ENCODE results near the gene P2RY6.

The P2RY6 gene

GRCh38 chr11:73288192-73288872 is 16.2 kb downstream of the P2RY6 start:
- TF ChIP-seq CTCF (conservative IDR thresholded peaks at IDR 0.05; ENCODE audit: low read depth, low read length), result no peak
- Histone ChIP-seq H3K27me3 (ENCODE audit: insufficient read depth, low read depth) (no peaks in the 10 kb centered on the region), H3K79me2 (ENCODE audit: insufficient read depth, low read depth) (no peaks in the 10 kb centered on the region), H3K4me3 (IDR thresholded peaks at IDR 0.05; ENCODE audit: insufficient read depth, low read depth, low read length) (no peak overlapping the region), H3K9ac (peak overlapping the region; percentile 35; the same call in 1 of the 2 replicates), H2AFZ (ENCODE audit: low read depth) (peak overlapping the region; percentile 90), H4K20me1 (ENCODE audit: insufficient read depth) (no peaks in the 10 kb centered on the region), H3K27ac (peak overlapping the region; percentile 31; the same call in 1 of the 2 replicates), H3K4me2 (peak overlapping the region; percentile 59; the same call in 1 of the 2 replicates), H3K4me1 (ENCODE audit: low read depth, poor library complexity, severe bottlenecking) (peaks cover 21% of the 10 kb centered on the region), H3K36me3 (ENCODE audit: insufficient read depth) (no peaks in the 10 kb centered on the region)

- H3K4me1 ChIP-seq (ENCODE audit: low read depth, poor library complexity, severe bottlenecking), result peaks cover 21% of the 10 kb centered on the region
- H3K4me2 ChIP-seq, result peak overlapping the region; percentile 59; the same call in 1 of the 2 replicates
- peak overlapping the region; percentile 31 for H3K27ac ChIP-seq
- H3K79me2 ChIP-seq (ENCODE audit: insufficient read depth, low read depth), result no peaks in the 10 kb centered on the region
- H3K36me3 ChIP-seq (ENCODE audit: insufficient read depth), result no peaks in the 10 kb centered on the region
- no peaks in the 10 kb centered on the region for H3K27me3 ChIP-seq (ENCODE audit: insufficient read depth, low read depth)
- peak overlapping the region; percentile 35; the same call in 1 of the 2 replicates for H3K9ac ChIP-seq
- no peaks in the 10 kb centered on the region for H4K20me1 ChIP-seq (ENCODE audit: insufficient read depth)
- TF ChIP-seq CTCF (conservative IDR thresholded peaks at IDR 0.05; ENCODE audit: low read depth, low read length), result peak; percentile 90
- no peak overlapping the region for H3K4me3 ChIP-seq (IDR thresholded peaks at IDR 0.05; ENCODE audit: insufficient read depth, low read depth, low read length)
- H2AFZ ChIP-seq (ENCODE audit: low read depth), result peak overlapping the region; percentile 90
Measured at GRCh38 chr11:73288873-73289707, 17.0 kb downstream of the P2RY6 start.

- Histone ChIP-seq H3K79me2 (ENCODE audit: insufficient read depth, low read depth) (no peaks in the 10 kb centered on the region), H3K4me2 (no peak overlapping the region), H3K4me1 (ENCODE audit: low read depth, poor library complexity, severe bottlenecking) (peaks cover 21% of the 10 kb centered on the region), H3K27ac (no peak overlapping the region), H3K4me3 (IDR thresholded peaks at IDR 0.05; ENCODE audit: insufficient read depth, low read depth, low read length) (no peak overlapping the region), H2AFZ (ENCODE audit: low read depth) (no peak overlapping the region), H4K20me1 (ENCODE audit: insufficient read depth) (no peaks in the 10 kb centered on the region), H3K36me3 (ENCODE audit: insufficient read depth) (no peaks in the 10 kb centered on the region), H3K27me3 (ENCODE audit: insufficient read depth, low read depth) (no peaks in the 10 kb centered on the region), H3K9ac (no peak overlapping the region)
- TF ChIP-seq CTCF (conservative IDR thresholded peaks at IDR 0.05; ENCODE audit: low read depth, low read length), result no peak
Measured at GRCh38 chr11:73290536-73290935, 18.4 kb downstream of the P2RY6 start.

GRCh38 chr11:73291196-73291595 is 19.1 kb downstream of the P2RY6 start:
- H3K36me3 ChIP-seq (ENCODE audit: insufficient read depth), result no peaks in the 10 kb centered on the region
- peaks cover 21% of the 10 kb centered on the region for H3K4me1 ChIP-seq (ENCODE audit: low read depth, poor library complexity, severe bottlenecking)
- no peaks in the 10 kb centered on the region for H3K79me2 ChIP-seq (ENCODE audit: insufficient read depth, low read depth)
- H3K27me3 ChIP-seq (ENCODE audit: insufficient read depth, low read depth), result no peaks in the 10 kb centered on the region
- H2AFZ ChIP-seq (ENCODE audit: low read depth), result no peak overlapping the region
- H3K27ac ChIP-seq, result no peak overlapping the region
- no peak for TF ChIP-seq CTCF (conservative IDR thresholded peaks at IDR 0.05; ENCODE audit: low read depth, low read length)
- no peak overlapping the region for H3K4me3 ChIP-seq (IDR thresholded peaks at IDR 0.05; ENCODE audit: insufficient read depth, low read depth, low read length)
- H4K20me1 ChIP-seq (ENCODE audit: insufficient read depth), result no peaks in the 10 kb centered on the region
- H3K4me2 ChIP-seq, result no peak overlapping the region
- H3K9ac ChIP-seq, result no peak overlapping the region
